NT2/D1 (cell line): Measurements from ENCODE around the gene TRRAP.
"Not testable (repeated sequence)": the region's sequence is repeated elsewhere in the genome, so short reads cannot be mapped to it uniquely, and the experiment has no call there.

Source experiments
- DNase-seq: peaks from one replicate; pipeline ENCODE4 v3.0.0-alpha.2; 2011; ENCODE audit warnings: low read depth, low spot score
- H3K27me3 ChIP-seq: 2 replicates; pipeline ENCODE4 v1.6.0; 2011; ENCODE audit warnings: mild to moderate bottlenecking; ENCODE audit not compliant: insufficient read length, insufficient read depth
- H3K36me3 ChIP-seq: 2 replicates; pipeline ENCODE4 v1.6.1; 2011; ENCODE audit warnings: mild to moderate bottlenecking, low read length, mixed read lengths; ENCODE audit not compliant: insufficient read depth, insufficient read length
- H3K4me1 ChIP-seq: 2 replicates; pipeline ENCODE4 v1.5.1; 2011; ENCODE audit not compliant: insufficient read depth, insufficient read length
- H3K4me3 ChIP-seq: 2 replicates; pipeline ENCODE4 v1.5.1; 2011; ENCODE audit warnings: low read depth; ENCODE audit not compliant: insufficient read length
- H3K9ac ChIP-seq: 2 replicates; pipeline ENCODE4 v1.6.0; 2011; ENCODE audit warnings: low read depth; ENCODE audit not compliant: insufficient read length
- H3K9me3 ChIP-seq: 2 replicates; pipeline ENCODE4 v1.5.1; 2011; ENCODE audit warnings: mild to moderate bottlenecking, low read length; ENCODE audit not compliant: insufficient read depth
- SUZ12 ChIP-seq: IDR thresholded peaks from 2 replicates; pipeline ENCODE4 v1.6.1; 2011; ENCODE audit not compliant: insufficient read length, insufficient read depth; ENCODE audit errors: extremely low read depth
- YY1 ChIP-seq: IDR thresholded peaks from 2 replicates; pipeline ENCODE4 v1.6.1; 2011; ENCODE audit not compliant: insufficient read length, insufficient read depth
- ZNF274 ChIP-seq: IDR thresholded peaks from 2 replicates; pipeline ENCODE4 v1.6.1; 2011; ENCODE audit warnings: mild to moderate bottlenecking, low read depth, low read length

TRRAP gene

DNA sequence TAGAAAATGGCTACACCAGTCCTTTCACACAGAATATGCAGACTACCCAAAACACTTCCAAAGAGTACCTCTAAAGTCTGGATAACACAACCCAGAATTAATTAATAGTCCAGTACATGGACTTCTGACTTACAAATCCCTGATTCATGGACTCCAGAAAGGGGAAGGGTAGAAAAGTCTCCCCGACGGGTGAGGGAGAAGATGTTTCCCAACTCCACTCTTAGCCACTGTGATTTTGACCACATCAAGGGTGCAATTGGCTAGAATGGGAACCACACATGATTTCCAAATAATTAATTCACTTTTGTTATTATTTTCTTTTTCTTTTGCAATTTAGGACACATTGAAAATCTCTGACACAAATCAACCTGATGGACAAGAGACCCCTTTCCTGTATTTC, 9.9 kb upstream of the TRRAP start:
- Histone ChIP-seq H3K27me3 (peaks cover 29% of the 10 kb centered on the region), H3K4me1 (peaks cover 11% of the 10 kb centered on the region), H3K9me3 (no peaks in the 10 kb centered on the region), H3K9ac (no peak overlapping the region), H3K4me3 (no peak overlapping the region), H3K36me3 (no peaks in the 10 kb centered on the region)
- TF ChIP-seq SUZ12 (no peak), YY1 (no peak), ZNF274 (no peak)
- DNase-seq: no peak

DNA sequence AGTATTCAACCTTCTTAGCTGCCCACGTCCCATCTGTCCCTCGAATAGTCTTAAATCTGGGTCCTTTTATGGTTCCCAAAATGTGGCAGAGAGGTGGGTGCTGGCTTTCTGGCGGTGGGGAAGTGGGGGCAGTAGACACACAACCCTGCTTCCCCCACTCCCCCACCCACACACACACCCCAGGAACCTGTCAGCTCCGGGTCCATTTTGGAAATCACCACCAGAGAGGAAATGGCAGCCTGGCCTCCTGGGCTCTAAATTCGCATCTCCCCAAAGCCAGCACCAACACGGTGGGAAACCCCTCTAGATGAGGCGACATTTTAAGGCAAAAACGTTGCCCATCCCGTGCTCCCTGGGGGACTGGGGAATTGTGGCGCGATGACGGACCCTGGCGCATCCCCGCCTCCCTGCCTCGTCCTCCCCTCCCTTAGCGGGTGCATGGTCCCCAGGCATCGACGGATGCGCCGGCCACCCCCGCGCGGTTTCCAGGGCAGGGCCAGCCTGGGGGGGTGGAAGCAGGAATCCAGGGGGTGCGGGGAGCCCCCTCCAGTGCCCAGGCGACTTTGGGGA, 9.2 kb upstream of the TRRAP start:
- Histone ChIP-seq H3K27me3 (peaks cover 29% of the 10 kb centered on the region), H3K4me1 (peaks cover 11% of the 10 kb centered on the region), H3K9ac (peak overlapping the region; percentile 70), H3K9me3 (no peaks in the 10 kb centered on the region), H3K36me3 (no peaks in the 10 kb centered on the region), H3K4me3 (peak overlapping the region; percentile 49)
- TF ChIP-seq ZNF274: no peak
- DNase-seq: no peak

DNA sequence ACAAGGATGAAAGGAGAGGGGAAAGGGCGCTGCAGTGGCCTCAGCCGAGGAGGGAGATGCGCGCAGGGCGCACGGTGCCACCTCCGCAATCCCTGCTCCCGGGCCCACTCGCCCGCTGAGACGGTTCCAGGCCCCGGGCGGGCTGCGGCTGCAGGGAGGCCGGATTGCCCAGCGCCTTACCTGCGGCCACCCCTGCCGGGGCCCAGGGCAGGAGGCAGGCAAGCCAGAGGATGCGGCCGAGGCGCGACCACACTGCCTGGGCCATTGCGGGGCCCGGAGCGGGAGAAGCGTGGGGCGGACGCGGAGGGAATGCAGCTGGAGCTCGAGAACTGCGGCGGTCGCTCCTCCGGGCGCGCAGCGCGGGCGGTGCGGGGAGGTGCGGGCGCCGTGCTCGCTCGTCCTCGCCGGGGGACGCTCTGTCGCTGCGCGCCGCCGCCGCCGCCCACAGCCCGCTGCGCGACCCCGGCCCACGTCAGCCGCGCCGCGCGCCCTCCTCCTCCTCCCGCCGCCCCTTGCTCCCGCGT, 8.7 kb upstream of the TRRAP start, which contains the start of gene TMEM130:
TSS of gene TMEM130 (minus strand) at position 418 of the 524 bp plus-strand sequence. CDS start at position 265, 153 bp downstream.
- no peaks in the 10 kb centered on the region for H3K9me3 ChIP-seq
- no peak for DNase-seq
- H3K4me3 ChIP-seq: peak within 1 kb of the TSS; percentile 49
- peaks cover 11% of the 10 kb centered on the region for H3K4me1 ChIP-seq
- peaks cover 29% of the 10 kb centered on the region for H3K27me3 ChIP-seq
- TF ChIP-seq ZNF274 (no peak), SUZ12 (peak; percentile 70)
- peak within 1 kb of the TSS; percentile 70 for H3K9ac ChIP-seq
- no peaks in the 10 kb centered on the region for H3K36me3 ChIP-seq

DNA sequence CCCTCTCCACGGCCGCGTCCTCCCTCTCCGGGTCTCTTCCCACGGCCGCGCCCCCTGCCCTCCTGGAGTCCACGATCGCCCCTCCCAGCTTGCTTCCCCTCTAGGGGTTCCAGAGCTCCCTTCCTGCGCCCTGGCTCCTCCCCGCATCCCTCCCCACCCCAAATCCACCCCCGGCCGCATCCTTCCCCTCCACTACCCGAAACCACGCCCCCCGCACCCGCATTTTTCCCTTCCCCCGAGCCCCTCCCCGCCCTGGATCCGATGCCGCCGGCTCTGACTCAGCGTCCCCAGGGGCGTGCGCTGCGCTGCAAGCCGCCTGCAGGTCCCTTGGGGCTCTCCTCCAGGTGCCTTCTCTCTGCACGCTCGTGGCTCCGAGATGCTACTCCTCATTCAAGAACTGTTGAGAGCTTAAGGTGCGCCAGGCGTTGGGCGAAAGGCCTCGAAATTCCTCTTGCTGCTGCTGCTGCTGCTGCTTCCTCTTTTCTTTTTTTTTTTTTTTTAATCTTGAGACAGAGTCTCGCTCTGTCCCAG, 8.1 kb upstream of the TRRAP start:
- peaks cover 11% of the 10 kb centered on the region for H3K4me1 ChIP-seq
- peak overlapping the region; percentile 70 for H3K9ac ChIP-seq
- H3K9me3 ChIP-seq: no peaks in the 10 kb centered on the region
- TF ChIP-seq YY1: no peak
- TF ChIP-seq SUZ12: no peak
- TF ChIP-seq ZNF274: no peak
- DNase-seq: no peak
- peak overlapping the region; percentile 49 for H3K4me3 ChIP-seq
- H3K36me3 ChIP-seq: no peaks in the 10 kb centered on the region
- peaks cover 29% of the 10 kb centered on the region for H3K27me3 ChIP-seq

DNA sequence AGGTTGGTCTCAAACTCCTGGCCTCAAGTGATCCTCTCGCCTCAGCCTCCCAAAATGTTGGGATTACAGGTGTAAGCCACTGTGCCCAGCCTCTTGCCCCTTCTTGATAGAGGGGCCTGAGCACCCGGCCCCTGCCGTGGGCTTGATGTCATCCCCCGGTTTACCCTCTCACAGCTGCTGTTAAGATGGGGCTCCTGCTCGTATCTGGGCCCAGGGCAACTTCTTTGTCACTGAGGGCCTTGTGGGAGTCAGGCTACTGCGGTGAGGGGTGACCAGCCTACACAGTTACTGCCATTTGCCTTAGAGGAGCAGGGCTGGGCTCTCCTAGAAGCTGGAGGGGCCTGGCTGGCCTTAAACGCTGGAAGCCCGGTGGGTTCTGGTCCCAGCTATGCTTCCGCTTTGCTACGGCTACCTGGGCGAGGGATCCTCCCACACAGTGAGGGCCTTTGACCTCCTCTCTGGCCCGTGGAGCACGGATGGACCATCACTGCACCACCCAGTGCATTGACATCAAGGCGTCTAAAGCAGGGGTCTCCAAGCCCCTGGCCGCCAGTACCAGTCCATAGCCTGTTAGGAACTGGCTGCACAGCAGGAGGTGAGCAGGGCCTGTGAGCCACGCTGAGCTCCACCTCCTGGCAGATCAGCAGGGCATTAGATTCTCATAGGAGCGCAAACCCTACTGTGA, 7.4 kb upstream of the TRRAP start:
- H3K27me3 ChIP-seq: peaks cover 29% of the 10 kb centered on the region
- H3K4me1 ChIP-seq: peaks cover 11% of the 10 kb centered on the region
- H3K4me3 ChIP-seq: no peak overlapping the region
- no peak for TF ChIP-seq ZNF274
- no peak for TF ChIP-seq SUZ12
- TF ChIP-seq YY1: no peak
- no peaks in the 10 kb centered on the region for H3K9me3 ChIP-seq
- no peak for DNase-seq
- H3K36me3 ChIP-seq: no peaks in the 10 kb centered on the region
- peak overlapping the region; percentile 50 for H3K9ac ChIP-seq

DNA sequence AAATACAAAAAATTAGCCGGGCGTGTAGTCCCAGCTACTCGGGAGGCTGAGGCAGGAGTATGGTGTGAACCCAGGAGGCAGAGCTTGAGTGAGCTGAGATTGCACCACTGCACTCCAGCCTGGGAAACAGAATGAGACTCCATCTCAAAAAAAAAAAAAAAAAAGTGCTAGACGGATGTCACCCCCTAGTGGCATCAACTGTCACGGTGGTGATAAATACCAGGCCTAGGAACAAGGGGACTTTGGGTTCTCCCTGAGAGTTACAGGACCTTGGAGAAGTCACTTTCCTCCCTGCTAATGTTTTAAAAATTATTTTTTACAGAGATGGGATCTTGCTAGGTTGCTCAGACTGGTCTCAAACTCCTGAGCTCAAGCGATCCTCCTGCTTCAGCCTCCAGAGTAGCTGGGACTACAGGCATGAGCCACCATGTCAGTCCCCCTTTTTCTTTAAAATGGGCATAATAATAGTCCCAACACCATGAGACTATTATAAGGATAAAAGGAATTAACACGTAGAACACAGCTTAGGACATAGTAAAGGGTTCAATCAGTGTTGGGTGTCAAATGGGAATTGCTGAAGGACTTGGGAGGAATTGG, 5.9 kb upstream of the TRRAP start:
- no peak for DNase-seq
- Histone ChIP-seq H3K9me3 (no peaks in the 10 kb centered on the region), H3K4me3 (no peak overlapping the region), H3K36me3 (no peaks in the 10 kb centered on the region), H3K9ac (no peak overlapping the region), H3K27me3 (peaks cover 29% of the 10 kb centered on the region), H3K4me1 (peaks cover 11% of the 10 kb centered on the region)
- no peak for TF ChIP-seq YY1
- no peak for TF ChIP-seq SUZ12
- TF ChIP-seq ZNF274: no peak

DNA sequence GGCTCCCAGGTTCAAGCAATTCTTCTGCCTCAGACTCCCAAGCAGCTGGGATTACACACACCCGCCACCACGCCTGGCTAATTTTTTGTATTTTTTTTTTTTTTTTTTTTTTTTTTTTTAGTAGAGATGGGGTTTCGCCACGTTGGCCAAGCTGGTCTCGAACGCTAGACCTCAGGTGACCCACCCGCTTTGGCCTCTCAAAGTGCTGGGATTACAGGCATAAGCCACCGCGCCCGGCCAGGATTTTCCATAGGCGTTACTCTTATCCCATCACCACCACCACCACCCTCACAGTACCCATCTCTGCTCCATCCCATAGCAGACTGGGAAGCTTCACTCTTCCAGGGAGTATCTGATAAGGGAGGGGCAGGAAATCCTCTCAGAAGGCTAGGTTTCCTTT, 4.7 kb upstream of the TRRAP start:
- not testable (repeated sequence) for H3K4me3 ChIP-seq, H3K36me3 ChIP-seq, DNase-seq, H3K9me3 ChIP-seq, H3K9ac ChIP-seq
- peaks cover 23% of the 10 kb centered on the region for H3K27me3 ChIP-seq
- H3K4me1 ChIP-seq: peaks cover 11% of the 10 kb centered on the region
